ENCODE measurements around the gene ZNF319. TPM values are rescaled to one million over a fixed set of nuclear protein-coding genes. Genes with fewer than 3 reads are reported as not detected.

The ZNF319 gene
- total and polyA plus RNA-seq, 2 of the 8 experiments (the other 6 are each of a cell fraction or from before 2014, with no cell fraction given): 3.3 to 5.5 TPM

GRCh38 chr16:57984443-57985203, 15.8 kb downstream of the ZNF319 start (continued):
- peak; percentile 23; the same call in 1 of the 2 replicates for TF ChIP-seq RBBP5 (IDR thresholded peaks at IDR 0.05; ENCODE audit: borderline replicate concordance, low read depth, low read length)
- no peak for TF ChIP-seq GTF2F1 (IDR thresholded peaks at IDR 0.05; ENCODE audit: borderline replicate concordance, low read depth, low read length)
- no peak for TF ChIP-seq BRCA1 (IDR thresholded peaks at IDR 0.05; ENCODE audit: low read depth, low read length)
- 0 out of 2 replicates have a peak, but pooled peaks have one; percentile 39 for TF ChIP-seq BACH1 (IDR thresholded peaks at IDR 0.05; ENCODE audit: low read length)
- no peak for TF ChIP-seq RXRA (IDR thresholded peaks at IDR 0.05; ENCODE audit: insufficient read depth, low read depth, low read length)
- TF ChIP-seq SP1 (IDR thresholded peaks at IDR 0.05; ENCODE audit: low read depth, low read length): peak; percentile 35; the same call in 1 of the 2 replicates
- no peak for TF ChIP-seq TBP (IDR thresholded peaks at IDR 0.05; ENCODE audit: low read depth, low read length)
- no peak for TF ChIP-seq CBX5 (IDR thresholded peaks at IDR 0.05; ENCODE audit: low read depth, low read length)
